Measurements from ENCODE around the gene PTPDC1.
"Not testable (repeated sequence)": the region's sequence is repeated elsewhere in the genome, so short reads cannot be mapped to it uniquely, and the experiment has no call there.

The PTPDC1 gene

GRCh38 chr9:94084314-94084713, at the start of gene PTPDC1:
TSS of gene PTPDC1 (plus strand) at chr9:94084464. CDS start at chr9:94084531, 67 bp downstream.
- no peak for DNase-seq

GRCh38 chr9:94034511-94034910, 49.8 kb upstream of the PTPDC1 start:
- DNase-seq: no peak

- DNase-seq: no peak
Measured at GRCh38 chr9:94039786-94040185, 44.5 kb upstream of the PTPDC1 start.

GRCh38 chr9:94042516-94043360, 41.5 kb upstream of the PTPDC1 start:
- no peak for DNase-seq

GRCh38 chr9:94054716-94055115, 29.5 kb upstream of the PTPDC1 start:
- DNase-seq: no peak

- no peak for DNase-seq
Measured at GRCh38 chr9:94056442-94056974, 27.8 kb upstream of the PTPDC1 start.

- no peak for DNase-seq
Measured at GRCh38 chr9:94057918-94058317, 26.3 kb upstream of the PTPDC1 start.

GRCh38 chr9:94061864-94062263, 22.4 kb upstream of the PTPDC1 start:
- DNase-seq: no peak

- peak; percentile 85 for DNase-seq
Measured at GRCh38 chr9:94065535-94065961, 18.7 kb upstream of the PTPDC1 start.

GRCh38 chr9:94068257-94068656, 16.0 kb upstream of the PTPDC1 start:
- no peak for DNase-seq

GRCh38 chr9:94076557-94076956, 7.7 kb upstream of the PTPDC1 start:
- no peak for DNase-seq

GRCh38 chr9:94078086-94078485, 6.2 kb upstream of the PTPDC1 start:
- no peak for DNase-seq

- DNase-seq: no peak
Measured at GRCh38 chr9:94079236-94079635, 5.0 kb upstream of the PTPDC1 start.

GRCh38 chr9:94080249-94080648, 4.0 kb upstream of the PTPDC1 start:
- DNase-seq: no peak

- DNase-seq: no peak
Measured at GRCh38 chr9:94081435-94081834, 2.8 kb upstream of the PTPDC1 start.

- DNase-seq: no peak
Measured at GRCh38 chr9:94081864-94082463, 2.3 kb upstream of the PTPDC1 start.

- DNase-seq: no peak
Measured at GRCh38 chr9:94082553-94082952, 1.7 kb upstream of the PTPDC1 start.

- no peak for DNase-seq
Measured at GRCh38 chr9:94082956-94083355, 1.3 kb upstream of the PTPDC1 start.

GRCh38 chr9:94083384-94083783, 880 bp upstream of the PTPDC1 start:
- no peak for DNase-seq

- no peak for DNase-seq
Measured at GRCh38 chr9:94085062-94085639, 887 bp downstream of the PTPDC1 start.

- no peak for DNase-seq
Measured at GRCh38 chr9:94086486-94087345, 2.5 kb downstream of the PTPDC1 start.

- not testable (repeated sequence) for DNase-seq
Measured at GRCh38 chr9:94094219-94095145, 10.2 kb downstream of the PTPDC1 start.
